K562 (cell line): ENCODE results near the gene MYL3. TPM values are rescaled to one million over a fixed set of nuclear protein-coding genes. Genes with fewer than 3 reads are reported as not detected.

Experiments used
- ATAC-seq: fragments of 200-7000 bp; cut with Tn5 transposase; 3 replicates; pipeline ENCODE4 v1.9.1; 2020; ENCODE audit warnings: moderate library complexity
- BruUV-seq: library from RNA; stranded (reverse); fragments of 400-500 nt; replicated peaks from 2 replicates; lab custom pipeline; 2021; lab: Mats Ljungman, UMichigan
- CTCF ChIA-PET: fragments of 300-600 bp; formaldehyde crosslinking; extraction: SDS; loops from one replicate; lab custom pipeline; 2021; ENCODE audit warnings: low intra/inter-chr PET ratio; lab: Yijun Ruan, JAX
- POLR2A ChIA-PET: fragments of 300-600, 350-650 bp; sonication (Branson Sonifier 250); formaldehyde crosslinking; extraction: SDS; loops from one replicate; lab custom pipeline; 2021; ENCODE audit warnings: antibody characterized with exemption, inconsistent platforms; lab: Yijun Ruan, JAX
- DNase-seq, 4 experiments: peaks; one replicate each; pipeline versions ENCODE4 v3.0.0 to v3.0.0-alpha.2; 2011 to 2018; ENCODE audit warnings: low spot score in 3 of 4, mixed read lengths in 3 of 4; ENCODE audit errors: extremely low read depth in 1 of 4
- FAIRE-seq: peaks from 2 replicates; lab custom pipeline; 2011; peaks lifted over from hg19 to GRCh38; lab: Jason Lieb, UNC
- H2AFZ ChIP-seq: 2 replicates; pipeline ENCODE4 v1.6.0; 2011; ENCODE audit warnings: low read depth, low read length, control low read depth, inconsistent platforms
- H3K27ac ChIP-seq: fragments of 200-600 bp; 3 replicates; pipeline ENCODE4 v1.8.0; 2011; ENCODE audit warnings: low read depth, mild to moderate bottlenecking, control low read depth, inconsistent platforms, low read length, moderate library complexity, mixed read lengths; ENCODE audit errors: extremely low read depth
- H3K27me3 ChIP-seq, 2 experiments: fragments of 300-600 bp in 1 of 2; 2 replicates in 1 of 2; 3 replicates in 1 of 2; pipeline versions ENCODE4 v1.6.0 to v1.8.0; 2011; ENCODE audit warnings: inconsistent platforms in 2 of 2, low read length in 2 of 2, mild to moderate bottlenecking in 1 of 2, mixed read lengths in 1 of 2, moderate library complexity in 1 of 2; ENCODE audit not compliant: control insufficient read depth in 2 of 2, insufficient read depth in 2 of 2
- H3K36me3 ChIP-seq: fragments of 300-600 bp; 3 replicates; pipeline ENCODE4 v1.8.0; 2011; ENCODE audit warnings: mild to moderate bottlenecking, low read length, inconsistent platforms; ENCODE audit not compliant: control insufficient read depth, insufficient read depth
- H3K4me1 ChIP-seq, 2 experiments: fragments of 200-600 bp in 1 of 2; replicated peaks in 1 of 2; 2 replicates in 1 of 2; 3 replicates in 1 of 2; pipeline versions ENCODE4 v1.5.1 to v1.8.0; 2011; ENCODE audit warnings: inconsistent platforms in 2 of 2, low read length in 2 of 2, mild to moderate bottlenecking in 1 of 2, mixed read lengths in 1 of 2, moderate library complexity in 1 of 2; ENCODE audit not compliant: control insufficient read depth in 2 of 2, insufficient read depth in 2 of 2
- H3K4me2 ChIP-seq: 2 replicates; pipeline ENCODE4 v1.6.1; 2011; ENCODE audit warnings: low read length, control low read depth, inconsistent platforms, mixed read lengths; ENCODE audit not compliant: insufficient read depth
- H3K4me3 ChIP-seq: fragments of 200-600 bp; sonication (generic), shearing (Covaris generic); 2 replicates; pipeline ENCODE4 v1.5.1; 2016; ENCODE audit warnings: control low read depth, inconsistent platforms
- H3K79me2 ChIP-seq: fragments of 200-600 bp; 3 replicates; pipeline ENCODE4 v1.8.0; 2011; ENCODE audit warnings: low read length, inconsistent platforms; ENCODE audit not compliant: control insufficient read depth, insufficient read depth
- H3K9ac ChIP-seq, 2 experiments: 2 replicates each; pipeline versions ENCODE4 v1.6.0 to v1.6.1; 2011; ENCODE audit warnings: low read depth in 2 of 2, low read length in 2 of 2, control low read depth in 1 of 2, inconsistent platforms in 1 of 2, mild to moderate bottlenecking in 1 of 2, mixed read lengths in 1 of 2; ENCODE audit not compliant: insufficient read depth in 1 of 2
- H3K9me1 ChIP-seq: one replicate; pipeline ENCODE4 v1.6.0; 2011; ENCODE audit warnings: inconsistent platforms, mild to moderate bottlenecking, low read length, moderate library complexity; ENCODE audit not compliant: control insufficient read depth, insufficient read depth
- H3K9me3 ChIP-seq: replicated peaks from 2 replicates; pipeline ENCODE4 v1.5.1; 2011; ENCODE audit warnings: low read depth, low read length, inconsistent platforms; ENCODE audit not compliant: control insufficient read depth, insufficient read depth
- H4K20me1 ChIP-seq: replicated peaks from 2 replicates; pipeline ENCODE4 v1.6.1; 2011; ENCODE audit warnings: low read length, inconsistent platforms, mixed read lengths; ENCODE audit not compliant: control insufficient read depth, insufficient read depth
- ATF1 ChIP-seq, 2 experiments: fragments of 450-650 bp in 1 of 2; IDR thresholded peaks; 2 replicates each; pipeline ENCODE4 v1.6.1; 2016; ENCODE audit warnings: missing compliant biosample characterization in 1 of 2, missing genetic modification characterization in 1 of 2
- MAX ChIP-seq: sonication (generic); formaldehyde crosslinking; IDR thresholded peaks from 2 replicates; pipeline ENCODE4 v1.9.0; 2022; ENCODE audit warnings: mild to moderate bottlenecking, missing genetic modification reagents
- PURB ChIP-seq: sonication (generic); formaldehyde crosslinking; IDR thresholded peaks from 2 replicates; pipeline ENCODE4 v1.9.0; 2021; ENCODE audit warnings: low read depth, mild to moderate bottlenecking, missing genetic modification reagents
- RAD21 ChIP-seq, 2 experiments: fragments of 250-450 bp in 1 of 2; fragments of 450-650 bp in 1 of 2; sonication (Bioruptor Pico) in 1 of 2; formaldehyde crosslinking in 1 of 2; IDR thresholded peaks in 1 of 2; conservative IDR thresholded peaks in 1 of 2; 2 replicates each; pipeline versions ENCODE4 v1.4.0 to v1.8.0; 2020 to 2022; ENCODE audit warnings: mild to moderate bottlenecking in 2 of 2, moderate library complexity in 1 of 2
- RCOR1 ChIP-seq, 2 experiments: IDR thresholded peaks; 2 replicates each; pipeline ENCODE4 v1.6.1; 2012; ENCODE audit warnings: low read depth in 2 of 2, low read length in 2 of 2, borderline replicate concordance in 1 of 2, improper control_type of control experiment in 1 of 2
- SMC3 ChIP-seq: conservative IDR thresholded peaks from 2 replicates; pipeline ENCODE4 v1.6.1; 2011; ENCODE audit warnings: low read depth, low read length, improper control_type of control experiment; ENCODE audit not compliant: insufficient read depth
- TFAP4 ChIP-seq: sonication (generic); formaldehyde crosslinking; IDR thresholded peaks from 2 replicates; pipeline ENCODE4 v1.8.0; 2022; ENCODE audit warnings: missing genetic modification reagents, mild to moderate bottlenecking, moderate library complexity, borderline replicate concordance
- TOE1 ChIP-seq, 2 experiments: fragments of 450-650 bp in 1 of 2; sonication (generic) in 1 of 2; formaldehyde crosslinking in 1 of 2; IDR thresholded peaks; 2 replicates each; pipeline versions ENCODE4 v1.7.1 to v1.8.0; 2016 to 2022; ENCODE audit warnings: borderline replicate concordance in 2 of 2, mild to moderate bottlenecking in 2 of 2, antibody characterized with exemption in 1 of 2, inconsistent platforms in 1 of 2, low read depth in 1 of 2, missing genetic modification reagents in 1 of 2, moderate library complexity in 1 of 2
- ZFP36 ChIP-seq: fragments of 150-350 bp; IDR thresholded peaks from 2 replicates; pipeline ENCODE4 v1.6.1; 2018; ENCODE audit warnings: low read length, low read depth; ENCODE audit not compliant: partially characterized antibody
- WGBS: fragments of 100-300 bp; shearing (Covaris generic); methylation state at CpG from one replicate; pipeline ENCODE4 v1.1.6; 2016; ENCODE audit warnings: low coverage, mixed read lengths; ENCODE audit not compliant: insufficient coverage; ENCODE audit errors: missing lambda C conversion rate; 5-methylcytosine and 5-hydroxymethylcytosine counted together
- in situ Hi-C: fragments of 300-500 bp; cut with MboI; formaldehyde crosslinking; loops from 4 replicates; pipeline ENCODE4 v1.15.0; 2018; ENCODE audit warnings: inconsistent platforms, mixed read lengths
- intact Hi-C: fragments of 100-400 bp; cut with micrococcal nuclease; formaldehyde crosslinking; loops from 2 replicates; pipeline ENCODE4 v1.14.2; 2022
- polyA plus RNA-seq, 8 experiments: library from polyadenylated mRNA; depleted of rRNA in 4 of 8; stranded (reverse) in 5 of 8; unstranded in 3 of 8; fragments of >200 nt; fragmentation: Nextera tagmentation in 2 of 8; fragmentation: Illumina TruSeq in 1 of 8; extraction: Ambion mirVana in 2 of 8; extraction: Trizol in 1 of 8; gene quantifications; 2 replicates each; pipeline versions ENCODE4 v1.2.1 to v1.2.3, GENCODE V29; 2011 to 2014; ENCODE audit warnings: inconsistent platforms in 1 of 8, missing spikeins in 1 of 8
- total RNA-seq, 7 experiments: library from RNA; depleted of rRNA in 6 of 7; stranded (reverse); fragments of >200 nt in 6 of 7; fragmentation: Illumina TruSeq in 2 of 7; extraction: Trizol in 2 of 7; gene quantifications; 2 replicates each; pipeline versions ENCODE4 v1.2.1 to v1.2.3, GENCODE V29; 2011 to 2021; ENCODE audit warnings: low replicate concordance in 1 of 7
- TF ChIP-seq, protein P1 (sequence below), 3 experiments: IDR thresholded peaks in 2 of 3; conservative IDR thresholded peaks in 1 of 3; 2 replicates each; pipeline ENCODE4 v1.5.1; 2011 to 2012; ENCODE audit warnings: low read length in 3 of 3, mild to moderate bottlenecking in 3 of 3, control low read depth in 2 of 3, improper control_type of control experiment in 1 of 3, inconsistent platforms in 1 of 3, low read depth in 1 of 3, mixed read lengths in 1 of 3, moderate library complexity in 1 of 3; ENCODE audit not compliant: insufficient read depth in 2 of 3
- TF ChIP-seq, protein P2 (sequence below): IDR thresholded peaks from 2 replicates; pipeline ENCODE4 v1.6.1; 2011; ENCODE audit warnings: borderline replicate concordance, low read depth, mild to moderate bottlenecking, moderate library complexity, low read length; ENCODE audit not compliant: insufficient read depth, poor library complexity, severe bottlenecking

The MYL3 gene
- total and polyA plus RNA-seq, 9 of the 15 experiments (the other 6 are each of a cell fraction or from before 2014, with no cell fraction given), result 0.14 to 0.45 TPM; not detected in 7

DNA sequence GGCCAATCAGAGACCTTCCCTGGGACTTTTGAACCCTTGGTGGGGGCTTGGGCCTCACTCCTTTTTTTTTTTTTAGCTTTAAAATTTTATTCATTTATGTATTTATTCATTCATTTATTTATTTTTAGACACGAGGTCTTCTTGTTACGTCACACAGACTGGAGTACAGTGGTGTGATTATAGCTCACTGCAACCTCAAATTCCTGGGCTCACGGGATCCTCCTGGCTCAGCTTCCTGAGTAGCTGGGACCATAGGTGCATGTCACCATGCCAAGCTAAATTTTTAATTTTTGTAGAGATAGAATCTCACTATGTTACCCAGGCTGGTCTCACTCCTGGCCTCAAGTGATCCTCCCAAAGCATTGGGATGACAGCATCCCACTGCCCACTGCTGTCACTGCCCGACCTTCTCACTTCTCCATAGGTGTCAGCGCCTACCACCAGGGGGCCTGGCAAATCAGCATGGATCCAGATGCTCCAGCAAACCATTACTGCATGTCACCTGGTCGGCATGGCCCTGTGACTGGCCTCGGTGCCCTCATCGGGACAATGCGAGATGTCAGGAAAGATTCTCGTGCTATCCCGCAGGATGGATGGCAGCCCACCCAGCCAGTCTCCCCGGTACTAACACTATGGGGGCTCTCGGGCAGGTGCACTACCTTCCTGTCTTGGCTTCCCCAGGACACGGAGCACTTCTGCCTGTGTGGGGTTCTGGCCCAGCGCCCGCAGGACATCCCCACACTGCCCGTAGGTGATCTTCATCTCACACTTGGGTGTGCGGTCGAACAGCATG, 3.0 kb downstream of the MYL3 start:
- 25% methylated on average over 19 of the region's 19 CpGs for WGBS
- CTCF ChIA-PET, result interaction anchor here (0.6 kb wide), 1 partner anchor 36 kb away, joined by 4 read pairs; no protein-coding TSS in a partner anchor
- DNase-seq, result peak in 3 of 4 experiments; percentile 54 to 74 (median 68)
- TF ChIP-seq, protein P1, sequence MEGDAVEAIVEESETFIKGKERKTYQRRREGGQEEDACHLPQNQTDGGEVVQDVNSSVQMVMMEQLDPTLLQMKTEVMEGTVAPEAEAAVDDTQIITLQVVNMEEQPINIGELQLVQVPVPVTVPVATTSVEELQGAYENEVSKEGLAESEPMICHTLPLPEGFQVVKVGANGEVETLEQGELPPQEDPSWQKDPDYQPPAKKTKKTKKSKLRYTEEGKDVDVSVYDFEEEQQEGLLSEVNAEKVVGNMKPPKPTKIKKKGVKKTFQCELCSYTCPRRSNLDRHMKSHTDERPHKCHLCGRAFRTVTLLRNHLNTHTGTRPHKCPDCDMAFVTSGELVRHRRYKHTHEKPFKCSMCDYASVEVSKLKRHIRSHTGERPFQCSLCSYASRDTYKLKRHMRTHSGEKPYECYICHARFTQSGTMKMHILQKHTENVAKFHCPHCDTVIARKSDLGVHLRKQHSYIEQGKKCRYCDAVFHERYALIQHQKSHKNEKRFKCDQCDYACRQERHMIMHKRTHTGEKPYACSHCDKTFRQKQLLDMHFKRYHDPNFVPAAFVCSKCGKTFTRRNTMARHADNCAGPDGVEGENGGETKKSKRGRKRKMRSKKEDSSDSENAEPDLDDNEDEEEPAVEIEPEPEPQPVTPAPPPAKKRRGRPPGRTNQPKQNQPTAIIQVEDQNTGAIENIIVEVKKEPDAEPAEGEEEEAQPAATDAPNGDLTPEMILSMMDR (IDR thresholded peaks at IDR 0.05 in 2 of 3, conservative IDR thresholded peaks at IDR 0.05 in 1 of 3; ENCODE audit: insufficient read depth in 2 of 3, low read depth in 1 of 3, low read length in 3 of 3), result peak; percentile 62 to 77 (median 69)
- TF ChIP-seq, protein P2, sequence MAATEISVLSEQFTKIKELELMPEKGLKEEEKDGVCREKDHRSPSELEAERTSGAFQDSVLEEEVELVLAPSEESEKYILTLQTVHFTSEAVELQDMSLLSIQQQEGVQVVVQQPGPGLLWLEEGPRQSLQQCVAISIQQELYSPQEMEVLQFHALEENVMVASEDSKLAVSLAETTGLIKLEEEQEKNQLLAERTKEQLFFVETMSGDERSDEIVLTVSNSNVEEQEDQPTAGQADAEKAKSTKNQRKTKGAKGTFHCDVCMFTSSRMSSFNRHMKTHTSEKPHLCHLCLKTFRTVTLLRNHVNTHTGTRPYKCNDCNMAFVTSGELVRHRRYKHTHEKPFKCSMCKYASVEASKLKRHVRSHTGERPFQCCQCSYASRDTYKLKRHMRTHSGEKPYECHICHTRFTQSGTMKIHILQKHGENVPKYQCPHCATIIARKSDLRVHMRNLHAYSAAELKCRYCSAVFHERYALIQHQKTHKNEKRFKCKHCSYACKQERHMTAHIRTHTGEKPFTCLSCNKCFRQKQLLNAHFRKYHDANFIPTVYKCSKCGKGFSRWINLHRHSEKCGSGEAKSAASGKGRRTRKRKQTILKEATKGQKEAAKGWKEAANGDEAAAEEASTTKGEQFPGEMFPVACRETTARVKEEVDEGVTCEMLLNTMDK, result peak; percentile 74
- 0 out of 4 replicates have a peak, but pooled peaks of 1 of the 2 experiments have one; percentile 28 for TF ChIP-seq RCOR1 (IDR thresholded peaks at IDR 0.05; ENCODE audit: borderline replicate concordance in 1 of 2, low read depth in 2 of 2, low read length in 2 of 2)
- no peak for TF ChIP-seq TOE1 (IDR thresholded peaks at IDR 0.05; ENCODE audit: borderline replicate concordance)
- TF ChIP-seq TOE1 (CRISPR knock-in tag; IDR thresholded peaks at IDR 0.05; ENCODE audit: borderline replicate concordance, low read depth), result no peak
- 0 out of 2 replicates have a peak, but pooled peaks have one; percentile 29 for TF ChIP-seq SMC3
- TF ChIP-seq ATF1 (CRISPR knock-in tag; IDR thresholded peaks at IDR 0.05), result no peak
- TF ChIP-seq ATF1 (tag; IDR thresholded peaks at IDR 0.05), result 0 out of 2 replicates have a peak, but pooled peaks have one; percentile 8
- TF ChIP-seq ZFP36, result no peak
- TF ChIP-seq PURB (CRISPR knock-in tag), result no peak
- TF ChIP-seq MAX (CRISPR knock-in tag), result peak; percentile 49; the same call in 1 of the 2 replicates
- TF ChIP-seq TFAP4 (CRISPR knock-in tag), result peak; percentile 23; the same call in 1 of the 2 replicates
- TF ChIP-seq RAD21 (CRISPR knock-in tag; conservative IDR thresholded peaks at IDR 0.05 in 1 of 2, IDR thresholded peaks at IDR 0.05 in 1 of 2), result peak in 1 of 2 experiments; percentile 40; a peak in 1 of 4 replicates

More for the DNA sequence above, 3.0 kb downstream of the MYL3 start:
- Histone ChIP-seq H2AFZ (no peak overlapping the region), H3K4me2 (no peak overlapping the region), H4K20me1 (0 out of 2 replicates have a peak, but pooled peaks cover 7% of the 10 kb centered on the region), H3K9me1 (no peaks in the 10 kb centered on the region), H3K79me2 (no peaks in the 10 kb centered on the region), H3K9ac (no peak overlapping the region; a peak in 1 of 4 replicates), H3K4me3 (no peak overlapping the region), H3K9me3 (no peaks in the 10 kb centered on the region), H3K27ac (no peak overlapping the region), H3K36me3 (no peaks in the 10 kb centered on the region), H3K27me3 (peaks cover 10 to 59% of the 10 kb centered on the region in 2 experiments; a peak in 4 of 5 replicates), H3K4me1 (peaks cover 0 to 5% of the 10 kb centered on the region in 2 experiments; a peak in 2 of 5 replicates)
- FAIRE-seq (peak; percentile 91), ATAC-seq (peak; percentile 82)
- POLR2A ChIA-PET, result no interaction called here
- BruUV-seq, result no TSS peak
- intact Hi-C loops, result loop anchor here (10.0 kb wide), 1 partner anchor 515 kb away; no protein-coding TSS in a partner anchor
- in situ Hi-C loops, result no loop called here
